ENCODE results near the gene REEP3. TPM values are rescaled to one million over a fixed set of nuclear protein-coding genes. Genes with fewer than 3 reads are reported as not detected.

REEP3 gene
- total RNA-seq, 1 experiment from 2014 or later, result 39.6 TPM

- Histone ChIP-seq H3K36me3 (ENCODE audit: insufficient read depth, low read length, poor library complexity, severe bottlenecking) (no peaks in the 10 kb centered on the region), H3K4me3 (ENCODE audit: low read depth, low read length, poor library complexity, severe bottlenecking) (no peak overlapping the region), H3K27ac (ENCODE audit: low read depth, low read length, poor library complexity, severe bottlenecking) (no peak overlapping the region), H3K4me1 (ENCODE audit: insufficient read depth, low read length, poor library complexity, severe bottlenecking) (peaks cover 18% of the 10 kb centered on the region), H3K9me3 (ENCODE audit: low read depth, low read length, poor library complexity, severe bottlenecking) (no peaks in the 10 kb centered on the region), H3K27me3 (replicated peaks; ENCODE audit: insufficient read depth, low read depth, low read length, poor library complexity) (no peaks in the 10 kb centered on the region)
- ChIA-PET POLR2A (ENCODE audit: low non-redundant PET) (interaction anchor here (0.7 kb wide), 1 partner anchor 623 kb away, joined by 4 read pairs; no protein-coding TSS in a partner anchor), CTCF (no interaction called here)
- TF ChIP-seq EZH2 (IDR thresholded peaks at IDR 0.05; ENCODE audit: borderline replicate concordance, low read depth, low read length, poor library complexity, severe bottlenecking), result no peak
- TF ChIP-seq CTCF (conservative IDR thresholded peaks at IDR 0.05; ENCODE audit: low read depth, low read length), result no peak
- intact Hi-C loops (cut with micrococcal nuclease; ENCODE audit: unreplicated experiment), result no loop called here
- DNase-seq (ENCODE audit: low spot score), result no peak
- no TSS peak for BruUV-seq (replicated peaks)
Measured at GRCh38 chr10:63547628-63548360, 26.6 kb downstream of the REEP3 start.

GRCh38 chr10:63548860-63549259, 27.7 kb downstream of the REEP3 start:
- intact Hi-C loops (cut with micrococcal nuclease; ENCODE audit: unreplicated experiment), result no loop called here
- ChIA-PET CTCF (no interaction called here), POLR2A (ENCODE audit: low non-redundant PET) (interaction anchor here (0.7 kb wide), 1 partner anchor 624 kb away, joined by 4 read pairs; no protein-coding TSS in a partner anchor)
- Histone ChIP-seq H3K4me3 (ENCODE audit: low read depth, low read length, poor library complexity, severe bottlenecking) (no peak overlapping the region), H3K36me3 (ENCODE audit: insufficient read depth, low read length, poor library complexity, severe bottlenecking) (no peaks in the 10 kb centered on the region), H3K4me1 (ENCODE audit: insufficient read depth, low read length, poor library complexity, severe bottlenecking) (peaks cover 16% of the 10 kb centered on the region), H3K27ac (ENCODE audit: low read depth, low read length, poor library complexity, severe bottlenecking) (no peak overlapping the region), H3K27me3 (replicated peaks; ENCODE audit: insufficient read depth, low read depth, low read length, poor library complexity) (no peaks in the 10 kb centered on the region), H3K9me3 (ENCODE audit: low read depth, low read length, poor library complexity, severe bottlenecking) (no peaks in the 10 kb centered on the region)
- no TSS peak for BruUV-seq (replicated peaks)
- no peak for DNase-seq (ENCODE audit: low spot score)
- TF ChIP-seq CTCF (conservative IDR thresholded peaks at IDR 0.05; ENCODE audit: low read depth, low read length) (no peak), EZH2 (IDR thresholded peaks at IDR 0.05; ENCODE audit: borderline replicate concordance, low read depth, low read length, poor library complexity, severe bottlenecking) (no peak)

GRCh38 chr10:63549810-63550209, 28.6 kb downstream of the REEP3 start:
- intact Hi-C loops (cut with micrococcal nuclease; ENCODE audit: unreplicated experiment), result no loop called here
- BruUV-seq (replicated peaks), result no TSS peak
- CTCF ChIA-PET, result no interaction called here
- TF ChIP-seq CTCF (conservative IDR thresholded peaks at IDR 0.05; ENCODE audit: low read depth, low read length) (no peak), EZH2 (IDR thresholded peaks at IDR 0.05; ENCODE audit: borderline replicate concordance, low read depth, low read length, poor library complexity, severe bottlenecking) (no peak)
- no peak for DNase-seq (ENCODE audit: low spot score)
- no peaks in the 10 kb centered on the region for H3K36me3 ChIP-seq (ENCODE audit: insufficient read depth, low read length, poor library complexity, severe bottlenecking)
- no peak overlapping the region for H3K4me3 ChIP-seq (ENCODE audit: low read depth, low read length, poor library complexity, severe bottlenecking)
- H3K27me3 ChIP-seq (replicated peaks; ENCODE audit: insufficient read depth, low read depth, low read length, poor library complexity), result no peaks in the 10 kb centered on the region
- no peak overlapping the region for H3K27ac ChIP-seq (ENCODE audit: low read depth, low read length, poor library complexity, severe bottlenecking)
- POLR2A ChIA-PET (ENCODE audit: low non-redundant PET), result interaction anchor here (0.6 kb wide), 1 partner anchor 25 kb away, joined by 3 read pairs; no protein-coding TSS in a partner anchor
- H3K4me1 ChIP-seq (ENCODE audit: insufficient read depth, low read length, poor library complexity, severe bottlenecking), result peaks cover 7% of the 10 kb centered on the region
- H3K9me3 ChIP-seq (ENCODE audit: low read depth, low read length, poor library complexity, severe bottlenecking), result no peaks in the 10 kb centered on the region

All from A673 (cell line).